Activated CD8-positive, alpha-beta memory T cell treated with anti-CD3 and anti-CD28 coated beads, Interleukin-2, amount 10 ng/mL, durations not matched to agents 7 days and 5 days (primary cell): ENCODE measurements around the gene OR10G3. TPM values are rescaled to one million over a fixed set of nuclear protein-coding genes. Genes with fewer than 3 reads are reported as not detected.
"Not testable (repeated sequence)": the region's sequence is repeated elsewhere in the genome, so short reads cannot be mapped to it uniquely, and the experiment has no call there.

ENCODE experiments used
- ATAC-seq: fragments of 150-1000 bp; cut with Tn5 transposase; one replicate; pipeline ENCODE4 v1.10.0; 2021; ENCODE audit warnings: moderate library complexity
- CTCF ChIA-PET: fragments of 350-600 bp; sonication (Branson Sonifier 250); formaldehyde crosslinking; loops from one replicate; lab custom pipeline; 2021; ENCODE audit warnings: antibody characterized with exemption; lab: Charles Lee
- DNase-seq: peaks from one replicate; pipeline ENCODE4 v3.0.0-alpha.2; 2020
- H3K27ac Mint-ChIP-seq: one replicate; pipeline ENCODE4 v1.8.0; 2021; ENCODE audit warnings: mild to moderate bottlenecking, mixed read lengths
- H3K27me3 Mint-ChIP-seq: one replicate; pipeline ENCODE4 v1.8.0; 2021; ENCODE audit warnings: mixed read lengths
- H3K36me3 Mint-ChIP-seq: one replicate; pipeline ENCODE4 v1.8.0; 2021; ENCODE audit warnings: mild to moderate bottlenecking, mixed read lengths
- H3K4me1 Mint-ChIP-seq: one replicate; pipeline ENCODE4 v1.8.0; 2021; ENCODE audit warnings: mixed read lengths
- H3K4me3 Mint-ChIP-seq: one replicate; pipeline ENCODE4 v1.8.0; 2021; ENCODE audit warnings: mild to moderate bottlenecking, moderate library complexity, mixed read lengths
- H3K9me3 Mint-ChIP-seq: one replicate; pipeline ENCODE4 v1.8.0; 2022; ENCODE audit warnings: low read depth, mixed read lengths
- total RNA-seq, 2 experiments: library from RNA; stranded (reverse); gene quantifications; one replicate each; pipeline ENCODE4 v1.2.3, GENCODE V29; 2021

The OR10G3 gene
- total RNA-seq, 2 experiments from 2014 or later = not detected

DNA sequence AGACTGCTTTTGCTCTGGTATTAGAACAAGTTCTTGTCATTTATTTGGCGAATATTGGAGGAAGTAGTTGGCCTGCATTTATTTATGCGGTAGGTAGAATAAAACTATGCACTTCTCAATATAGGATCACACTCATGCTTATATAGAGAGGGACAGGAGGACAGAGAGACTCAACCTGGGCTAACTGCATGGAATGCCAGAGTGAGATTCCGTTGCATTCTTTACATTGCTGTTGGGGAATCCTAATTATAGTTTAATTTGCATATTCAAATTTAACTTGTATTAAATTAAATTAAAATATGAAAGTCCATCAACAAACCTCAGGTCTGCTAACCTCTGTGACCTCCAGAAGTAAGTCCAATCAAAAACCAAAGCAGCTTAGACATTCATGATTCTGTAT lies 26.6 kb downstream of the OR10G3 start:
- Mint-ChIP-seq H3K27me3 (no peaks in the 10 kb centered on the region), H3K4me1 (peaks cover 6% of the 10 kb centered on the region), H3K4me3 (no peak overlapping the region), H3K36me3 (no peaks in the 10 kb centered on the region), H3K9me3 (no peaks in the 10 kb centered on the region), H3K27ac (no peak overlapping the region)
- ATAC-seq (no peak), DNase-seq (no peak)
- CTCF ChIA-PET = interaction anchor here (7.4 kb wide), 1 partner anchor 54 kb away, joined by 49 read pairs; no protein-coding TSS in a partner anchor

DNA sequence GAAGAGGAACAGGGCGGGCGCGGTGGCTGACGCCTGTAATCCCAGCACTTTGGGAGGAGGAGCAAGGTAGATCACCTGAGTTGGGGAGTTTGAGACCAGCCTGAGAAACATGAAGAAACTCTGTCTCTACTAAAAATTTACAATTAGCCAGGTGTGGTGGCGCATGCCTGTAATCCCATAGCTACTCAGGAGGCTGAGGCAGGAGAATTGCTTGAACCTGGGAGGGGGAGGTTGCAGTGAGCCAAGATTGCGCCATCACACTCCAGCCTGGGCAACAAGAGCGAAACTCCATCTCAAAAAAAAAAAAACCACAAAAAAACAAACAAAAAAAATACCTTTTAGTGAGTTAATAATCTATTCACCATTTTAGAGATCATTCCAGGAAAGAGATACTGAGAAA lies 35.3 kb downstream of the OR10G3 start:
- ATAC-seq, H3K27ac Mint-ChIP-seq, H3K4me1 Mint-ChIP-seq, H3K36me3 Mint-ChIP-seq, H3K4me3 Mint-ChIP-seq, DNase-seq, H3K9me3 Mint-ChIP-seq: not testable (repeated sequence)
- CTCF ChIA-PET = interaction anchor here (0.9 kb wide), 1 partner anchor 15 kb away, joined by 3 read pairs; no protein-coding TSS in a partner anchor
- H3K27me3 Mint-ChIP-seq = peaks cover 13% of the 10 kb centered on the region

DNA sequence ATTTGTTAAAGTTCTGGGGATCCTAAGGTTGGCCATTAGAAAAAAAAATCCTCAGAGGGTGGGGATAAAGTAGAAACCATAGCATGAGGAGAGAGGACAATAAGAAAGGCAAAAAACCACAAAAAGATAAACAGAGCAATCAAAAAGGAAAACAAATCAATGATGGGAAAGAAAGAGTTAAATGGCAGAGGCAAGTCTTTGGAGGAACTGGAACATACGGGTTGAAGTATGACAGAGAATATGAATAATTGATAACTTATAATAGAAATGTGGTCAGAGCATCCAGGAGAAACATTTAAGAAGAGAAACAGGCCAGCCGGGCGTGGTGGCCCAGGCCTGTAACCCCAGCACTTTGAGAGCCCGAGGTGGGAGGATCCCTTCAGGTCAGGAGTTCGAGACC lies 35.9 kb downstream of the OR10G3 start:
- Mint-ChIP-seq H3K9me3 (no peaks in the 10 kb centered on the region), H3K27me3 (peaks cover 19% of the 10 kb centered on the region), H3K4me3 (no peak overlapping the region), H3K36me3 (no peaks in the 10 kb centered on the region), H3K27ac (no peak overlapping the region), H3K4me1 (no peaks in the 10 kb centered on the region)
- ATAC-seq (no peak), DNase-seq (no peak)
- CTCF ChIA-PET = no interaction called here

DNA sequence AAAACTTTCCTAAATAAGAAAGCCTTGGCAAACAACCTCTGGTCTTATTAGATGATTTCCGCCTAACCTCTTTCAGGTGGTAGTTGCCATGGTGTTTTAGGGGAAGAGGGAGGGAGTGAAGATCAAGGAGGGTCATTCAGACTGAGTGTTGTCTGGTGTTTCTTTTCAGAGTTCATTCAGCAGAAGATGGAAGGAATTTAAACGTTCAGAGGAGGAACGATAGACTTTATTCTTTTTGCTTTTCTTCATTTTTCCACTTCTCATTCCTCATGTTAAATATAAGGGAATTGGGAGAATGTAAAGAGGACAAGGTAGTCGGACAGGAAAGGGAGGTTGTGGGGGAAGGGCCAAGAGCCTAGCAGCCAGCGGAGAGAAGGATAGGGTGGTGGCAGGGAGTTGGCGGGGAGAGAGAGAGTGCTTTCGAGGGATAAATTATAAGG lies 36.3 kb downstream of the OR10G3 start:
- H3K4me1 Mint-ChIP-seq = no peaks in the 10 kb centered on the region
- DNase-seq = no peak
- H3K4me3 Mint-ChIP-seq = no peak overlapping the region
- CTCF ChIA-PET = no interaction called here
- H3K27me3 Mint-ChIP-seq = peaks cover 23% of the 10 kb centered on the region
- no peaks in the 10 kb centered on the region for H3K36me3 Mint-ChIP-seq
- no peaks in the 10 kb centered on the region for H3K9me3 Mint-ChIP-seq
- no peak overlapping the region for H3K27ac Mint-ChIP-seq
- no peak for ATAC-seq

DNA sequence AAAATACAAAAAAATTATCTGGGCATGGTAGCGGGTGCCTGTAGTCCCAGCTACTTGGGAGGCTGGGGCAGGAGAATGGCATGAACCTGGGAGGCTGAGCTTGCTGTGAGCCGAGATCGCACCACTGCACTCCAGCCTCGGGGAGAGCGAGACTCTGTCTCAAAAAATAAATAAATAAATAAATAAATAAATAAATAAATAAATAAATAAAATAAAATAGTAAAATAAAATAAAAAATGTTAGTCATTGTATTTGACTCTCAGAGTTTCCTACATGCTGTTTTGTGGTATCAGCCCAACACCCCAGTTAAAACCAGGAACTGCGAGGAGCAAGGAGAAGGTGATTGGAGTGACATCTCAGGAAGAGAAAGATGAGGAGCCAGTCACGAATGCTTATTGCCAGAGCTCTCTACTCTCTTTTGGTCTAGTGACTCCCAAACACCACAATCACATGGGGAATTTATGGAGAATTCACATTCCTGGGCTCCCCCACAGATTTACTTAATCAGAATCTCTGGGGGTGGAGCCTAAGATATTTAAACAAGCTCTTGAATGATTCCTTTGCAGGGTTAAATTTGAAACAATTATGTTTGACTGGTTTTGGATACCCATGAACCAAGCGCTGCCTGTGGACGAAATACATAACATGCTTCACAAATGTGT lies 38.3 kb downstream of the OR10G3 start:
- ATAC-seq (no peak), DNase-seq (no peak)
- H3K4me1 Mint-ChIP-seq = peaks cover 5% of the 10 kb centered on the region

DNA sequence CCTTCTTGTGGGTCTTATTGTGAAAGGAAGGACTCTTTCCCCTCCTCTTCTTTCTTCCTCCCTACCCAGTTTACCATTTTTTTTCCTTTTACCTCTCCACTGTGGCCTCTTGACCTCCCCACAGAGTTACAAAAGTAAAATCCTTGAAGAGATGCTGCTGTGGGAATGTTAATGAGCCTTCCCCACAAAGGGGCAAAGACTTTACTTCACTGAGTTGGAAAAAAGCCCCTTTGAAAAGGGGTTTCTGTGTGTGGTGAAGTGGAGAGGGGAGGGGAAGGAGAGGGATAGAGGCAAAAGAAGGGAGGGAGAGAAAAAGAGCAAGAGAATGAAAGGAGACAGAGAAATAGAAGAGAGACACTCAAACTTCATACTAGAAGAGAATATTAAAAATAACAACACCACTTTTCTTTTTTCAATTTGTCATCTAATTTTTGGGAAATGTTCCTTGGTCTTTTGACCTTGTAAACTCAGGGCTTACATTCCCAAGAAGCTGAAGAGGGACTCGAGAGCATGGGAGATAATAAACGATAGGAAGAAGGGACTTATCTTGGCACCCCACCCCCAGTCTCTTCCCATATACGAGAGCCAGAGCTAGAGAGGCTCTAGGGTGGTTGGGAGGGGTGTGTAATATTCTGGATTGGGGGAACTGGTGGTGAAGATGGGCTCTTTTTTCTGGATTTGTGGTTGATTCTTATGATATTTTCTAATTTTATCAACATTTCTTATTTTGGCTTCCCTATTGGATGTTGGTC lies 40.5 kb downstream of the OR10G3 start:
- H3K36me3 Mint-ChIP-seq = no peaks in the 10 kb centered on the region
- peaks cover 59% of the 10 kb centered on the region for H3K27me3 Mint-ChIP-seq
- no peak for ATAC-seq
- no peak for DNase-seq
- no peak overlapping the region for H3K27ac Mint-ChIP-seq
- H3K4me1 Mint-ChIP-seq = peaks cover 5% of the 10 kb centered on the region
- H3K9me3 Mint-ChIP-seq = no peaks in the 10 kb centered on the region
- CTCF ChIA-PET = no interaction called here
- H3K4me3 Mint-ChIP-seq = no peak overlapping the region

More for the DNA sequence above, 38.3 kb downstream of the OR10G3 start:
- Mint-ChIP-seq H3K4me3 (no peak overlapping the region), H3K27ac (no peak overlapping the region), H3K36me3 (no peaks in the 10 kb centered on the region), H3K27me3 (peaks cover 40% of the 10 kb centered on the region), H3K9me3 (no peaks in the 10 kb centered on the region)
- CTCF ChIA-PET = interaction anchor here (1.4 kb wide), 1 partner anchor 43 kb away, joined by 4 read pairs; no protein-coding TSS in a partner anchor

DNA sequence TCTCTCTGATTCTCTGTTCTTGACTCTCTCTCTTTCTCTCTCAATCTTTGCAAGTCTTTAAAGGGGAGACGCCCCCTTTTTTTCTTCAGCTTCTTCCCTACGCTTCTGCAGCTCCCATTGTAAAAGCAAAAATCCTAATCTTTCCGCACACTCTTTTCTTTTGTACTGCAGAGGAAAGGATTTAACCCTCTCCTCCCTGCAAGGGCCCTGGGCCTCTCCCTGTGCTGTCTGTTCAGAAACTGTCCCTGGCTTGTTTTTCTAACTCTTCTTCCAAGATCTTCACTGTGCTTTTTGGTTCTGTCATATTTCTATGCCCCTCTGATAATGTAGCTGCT lies 42.8 kb downstream of the OR10G3 start:
- Mint-ChIP-seq H3K36me3 (no peaks in the 10 kb centered on the region), H3K4me3 (no peak overlapping the region), H3K4me1 (peaks cover 5% of the 10 kb centered on the region), H3K27me3 (peaks cover 59% of the 10 kb centered on the region), H3K9me3 (no peaks in the 10 kb centered on the region), H3K27ac (no peak overlapping the region)
- DNase-seq (no peak), ATAC-seq (no peak)
- CTCF ChIA-PET = interaction anchor here (1.9 kb wide), 1 partner anchor 20 kb away, joined by 5 read pairs; no protein-coding TSS in a partner anchor

DNA sequence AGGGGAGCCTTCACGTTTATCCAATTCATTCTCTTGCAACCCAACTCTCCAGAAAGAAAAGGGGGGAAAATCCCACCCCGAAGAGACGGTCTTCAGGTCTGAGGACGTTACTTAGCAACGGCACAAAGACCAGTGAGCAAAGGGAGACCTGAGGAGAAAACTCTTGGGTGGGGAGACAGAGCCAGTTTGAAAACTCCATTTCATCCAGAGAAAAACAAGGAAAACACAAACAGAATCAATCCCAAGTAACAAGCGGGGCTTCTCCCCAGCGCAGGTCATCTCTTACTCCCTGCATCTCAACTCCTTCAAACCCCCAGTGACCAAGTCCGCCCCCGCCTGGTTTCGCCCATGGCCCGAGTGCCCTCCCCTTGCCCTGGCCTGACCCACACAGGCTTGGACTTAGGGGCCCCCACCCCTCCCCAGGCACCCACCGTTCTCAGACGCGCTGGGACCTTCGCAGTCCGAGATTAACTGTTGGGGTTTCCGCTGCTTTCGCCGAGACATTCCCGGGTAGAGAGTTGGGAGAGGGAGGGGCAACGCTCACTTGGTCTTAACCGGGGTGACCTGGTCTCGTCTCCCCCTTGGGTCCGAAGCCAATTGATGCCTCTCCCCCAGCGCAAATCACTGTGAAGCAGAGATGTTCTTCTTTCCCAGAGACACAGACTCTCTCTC lies 43.3 kb downstream of the OR10G3 start:
- ATAC-seq = no peak
- H3K9me3 Mint-ChIP-seq = no peaks in the 10 kb centered on the region

DNA sequence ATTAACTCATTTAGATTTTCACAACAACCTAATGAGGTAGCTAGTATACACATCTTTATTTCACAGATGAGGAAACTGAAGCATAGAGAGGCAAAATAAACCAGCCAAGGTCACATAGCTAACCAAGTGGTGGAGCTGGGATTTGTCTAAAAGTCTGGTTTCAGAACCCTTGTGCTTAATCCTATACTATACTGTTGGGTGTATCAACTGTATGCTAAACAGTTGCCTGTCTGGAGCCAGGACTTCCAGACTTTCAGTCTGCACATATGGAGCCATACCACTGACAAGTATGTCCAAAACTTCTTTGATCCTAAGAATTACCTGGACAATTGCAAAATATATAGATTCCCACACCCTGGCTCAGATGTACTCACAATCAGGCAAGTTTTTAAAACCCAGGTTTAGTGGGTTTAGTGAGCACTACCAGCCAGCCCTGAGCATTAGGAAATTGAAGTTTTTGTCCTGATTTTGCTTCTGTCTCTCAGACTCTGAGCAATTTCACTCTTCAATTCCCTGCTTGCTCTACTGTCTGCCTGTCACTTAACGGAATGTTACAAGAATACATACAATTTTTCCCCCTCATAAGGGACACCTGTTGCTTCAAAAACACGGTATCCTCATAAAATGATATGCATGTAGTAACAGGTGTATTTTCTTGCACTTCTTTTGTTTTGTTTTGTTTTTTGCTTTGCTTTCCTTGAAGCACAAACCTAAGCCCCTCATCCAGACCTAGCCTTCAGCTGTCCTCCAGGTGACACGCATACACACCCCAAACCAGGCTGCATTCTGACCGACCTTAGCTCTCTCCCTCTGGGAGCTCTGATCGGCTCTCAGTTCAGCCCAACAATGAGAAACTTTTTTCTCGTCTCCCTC lies 44.1 kb downstream of the OR10G3 start:
- H3K27me3 Mint-ChIP-seq = peaks cover 59% of the 10 kb centered on the region
- H3K4me1 Mint-ChIP-seq = peaks cover 5% of the 10 kb centered on the region
- no peaks in the 10 kb centered on the region for H3K9me3 Mint-ChIP-seq
- DNase-seq (no peak), ATAC-seq (no peak)
- no peaks in the 10 kb centered on the region for H3K36me3 Mint-ChIP-seq
- H3K27ac Mint-ChIP-seq = no peak overlapping the region
- CTCF ChIA-PET = interaction anchor here (1.0 kb wide), 1 partner anchor 25 kb away, joined by 3 read pairs; the partner anchor contains the start of gene METTL3
- H3K4me3 Mint-ChIP-seq = no peak overlapping the region

More for the DNA sequence above, 43.3 kb downstream of the OR10G3 start:
- CTCF ChIA-PET = interaction anchor here (1.9 kb wide), 1 partner anchor 20 kb away, joined by 5 read pairs; no protein-coding TSS in a partner anchor
- no peak overlapping the region for H3K27ac Mint-ChIP-seq
- peaks cover 5% of the 10 kb centered on the region for H3K4me1 Mint-ChIP-seq
- DNase-seq = no peak
- peaks cover 59% of the 10 kb centered on the region for H3K27me3 Mint-ChIP-seq
- H3K4me3 Mint-ChIP-seq = no peak overlapping the region
- H3K36me3 Mint-ChIP-seq = no peaks in the 10 kb centered on the region

DNA sequence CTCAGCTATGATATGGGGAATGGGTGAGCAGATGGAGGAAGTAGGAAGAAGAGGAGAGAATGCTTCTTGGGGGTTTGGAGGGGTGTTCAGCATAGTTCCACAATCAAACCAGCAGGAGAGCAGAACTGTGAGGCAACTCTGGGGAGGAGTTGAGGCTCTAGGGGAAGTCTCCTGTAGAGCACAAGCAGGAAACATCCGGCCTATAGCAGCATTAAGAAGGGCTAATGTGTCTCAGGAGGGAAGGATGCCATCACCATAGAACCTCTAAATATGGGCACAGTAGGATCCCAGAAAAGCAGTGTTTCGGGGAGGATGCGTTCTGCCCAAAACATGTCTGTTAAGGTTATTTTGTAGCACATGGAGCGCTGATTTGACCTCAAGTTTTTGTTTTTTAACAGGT lies 45.3 kb downstream of the OR10G3 start:
- H3K27me3 Mint-ChIP-seq = peaks cover 61% of the 10 kb centered on the region
- H3K27ac Mint-ChIP-seq = no peak overlapping the region
- H3K36me3 Mint-ChIP-seq = no peaks in the 10 kb centered on the region
- CTCF ChIA-PET = interaction anchor here (1.0 to 1.3 kb wide), 2 partner anchors 24 to 36 kb away, joined by 3 to 5 read pairs; partner anchors contain the start of gene METTL3
- H3K4me3 Mint-ChIP-seq = no peak overlapping the region
- DNase-seq = no peak
- H3K9me3 Mint-ChIP-seq = no peaks in the 10 kb centered on the region
- H3K4me1 Mint-ChIP-seq = peaks cover 5% of the 10 kb centered on the region
- no peak for ATAC-seq

DNA sequence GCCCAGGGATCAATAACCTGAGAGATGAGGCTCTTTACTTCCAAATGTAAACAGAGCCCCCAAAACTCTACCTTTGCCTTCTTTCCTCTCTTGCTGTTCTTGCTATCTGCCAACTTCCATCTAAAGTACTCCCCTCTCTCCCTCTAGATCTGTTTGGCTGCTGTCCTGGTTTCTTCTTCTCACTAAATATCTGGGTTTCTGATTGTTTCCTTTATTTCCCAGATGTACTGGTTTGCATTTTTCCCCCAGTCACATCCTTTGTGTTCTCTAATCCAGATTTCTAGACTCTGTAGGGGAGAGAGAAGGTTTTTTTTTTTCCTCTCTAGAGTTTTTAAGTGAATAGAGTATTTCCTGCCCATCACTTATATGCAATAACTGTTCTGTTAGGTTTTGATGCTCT lies 46.6 kb downstream of the OR10G3 start:
- ATAC-seq (no peak), DNase-seq (no peak)
- CTCF ChIA-PET = interaction anchor here (1.3 kb wide), 1 partner anchor 35 kb away, joined by 5 read pairs; no protein-coding TSS in a partner anchor
- no peaks in the 10 kb centered on the region for H3K36me3 Mint-ChIP-seq
- no peaks in the 10 kb centered on the region for H3K9me3 Mint-ChIP-seq
- H3K27ac Mint-ChIP-seq = no peak overlapping the region
- peaks cover 5% of the 10 kb centered on the region for H3K4me1 Mint-ChIP-seq
- peaks cover 50% of the 10 kb centered on the region for H3K27me3 Mint-ChIP-seq
- H3K4me3 Mint-ChIP-seq = no peak overlapping the region

DNA sequence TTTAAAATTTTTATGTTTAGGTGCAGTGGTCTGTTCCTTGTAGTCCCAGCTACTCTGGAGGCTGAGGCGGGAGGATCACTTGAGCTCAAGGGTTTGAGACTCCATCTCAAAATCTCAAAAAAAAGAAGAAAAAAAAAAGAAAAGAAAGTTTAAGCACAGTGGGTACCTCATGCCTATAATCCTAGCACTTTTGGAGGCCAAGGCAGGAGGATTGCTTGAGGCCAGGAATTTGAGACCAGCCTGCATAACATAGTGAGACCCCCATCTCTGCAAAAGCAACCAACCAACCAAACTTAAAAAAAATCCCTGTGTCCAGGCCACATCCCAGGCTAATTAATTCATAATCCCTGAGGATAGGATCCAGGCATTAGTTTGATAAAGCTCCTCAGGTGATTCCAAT lies 50.4 kb downstream of the OR10G3 start:
- CTCF ChIA-PET = interaction anchor here (0.6 to 0.7 kb wide), 2 partner anchors 15 to 111 kb away, joined by 3 read pairs; no protein-coding TSS in a partner anchor
- H3K36me3 Mint-ChIP-seq = no peaks in the 10 kb centered on the region
- H3K4me3 Mint-ChIP-seq = no peak overlapping the region
- ATAC-seq (no peak), DNase-seq (no peak)
- no peaks in the 10 kb centered on the region for H3K9me3 Mint-ChIP-seq
- H3K4me1 Mint-ChIP-seq = peaks cover 9% of the 10 kb centered on the region
- H3K27ac Mint-ChIP-seq = no peak overlapping the region
- H3K27me3 Mint-ChIP-seq = peaks cover 19% of the 10 kb centered on the region
